HG03571 (cell line): ENCODE results near the gene PYGM.
A peak's percentile ranks its signal among the peaks of the same experiment; 100 is the strongest.

Experiments used
- ATAC-seq: cut with Tn5 transposase; IDR thresholded peaks from one replicate; pipeline ENCODE4 v1.9.1; 2021; ENCODE audit not compliant: unreplicated experiment

PYGM gene

DNA sequence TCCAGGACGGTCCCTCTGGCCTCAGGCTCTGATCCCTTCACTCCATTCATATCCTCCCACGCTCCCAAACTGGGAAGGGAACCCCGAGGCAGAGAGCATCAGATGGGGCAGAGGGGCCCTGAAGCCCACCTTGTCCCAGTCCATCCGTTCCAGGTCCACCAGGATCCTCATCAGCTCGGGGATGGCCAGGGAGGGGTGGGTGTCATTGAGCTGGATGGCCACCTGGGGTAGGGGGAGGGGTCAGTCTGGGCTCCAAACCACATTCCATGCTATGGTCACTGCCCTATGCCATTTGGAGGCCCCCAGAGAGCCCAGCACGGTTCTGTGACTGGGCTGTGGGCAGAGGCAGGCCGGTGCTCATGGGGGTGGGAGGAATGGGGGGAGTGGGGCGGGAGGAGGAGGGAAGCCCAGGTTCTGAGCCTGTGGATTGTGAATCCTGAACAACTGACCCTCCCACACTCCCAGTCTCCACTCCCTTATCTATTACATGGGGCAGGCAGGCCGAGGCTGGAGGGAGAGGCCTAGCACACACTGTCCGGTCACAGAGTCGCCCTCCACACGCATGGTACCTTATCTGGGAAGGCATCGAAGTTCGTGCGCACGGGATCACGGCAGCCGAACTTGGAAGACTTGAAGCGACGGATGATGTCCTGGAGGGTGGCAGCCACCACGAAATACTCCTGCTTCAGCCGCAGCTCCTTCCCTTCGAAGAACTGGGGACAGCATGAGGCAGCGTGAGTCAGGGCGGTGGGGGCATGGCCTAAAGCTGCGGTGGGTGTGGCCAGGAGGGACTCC is 5.5 kb downstream of the PYGM start:
- no peak for ATAC-seq

DNA sequence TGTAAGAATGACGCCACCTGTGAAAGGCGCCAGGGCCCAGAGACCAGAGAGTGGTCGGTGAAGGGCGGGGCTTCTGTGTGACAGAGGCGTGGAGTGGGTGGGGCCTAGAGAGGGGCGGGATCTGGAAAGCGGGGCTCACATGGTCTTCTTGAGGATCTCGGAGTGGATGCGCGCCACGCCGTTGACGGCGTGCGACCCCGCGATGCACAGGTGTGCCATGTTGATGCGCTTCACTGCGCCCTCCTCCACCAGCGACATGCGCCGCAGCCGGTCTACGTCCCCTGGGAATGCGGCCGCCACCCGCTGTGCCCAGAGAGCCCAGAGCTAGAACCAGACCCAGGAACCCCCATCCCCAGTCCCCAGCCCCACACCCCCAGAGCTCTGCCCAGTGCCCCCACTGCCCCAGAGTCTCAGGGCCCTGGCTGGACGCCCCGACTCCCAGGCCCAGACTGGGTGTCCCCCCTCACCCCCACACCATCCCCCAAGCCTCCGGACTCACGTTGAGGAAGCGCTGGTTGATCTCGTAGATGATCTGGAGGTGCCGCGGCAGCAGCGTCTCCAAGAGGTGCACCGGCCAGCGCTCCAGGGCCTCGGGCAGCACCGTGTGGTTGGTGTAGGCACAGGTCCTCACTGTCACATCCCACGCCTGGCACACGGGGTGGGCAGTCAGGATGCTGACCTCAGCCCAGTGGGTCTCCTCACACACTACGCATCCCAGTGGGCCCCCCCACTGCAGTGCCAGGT is 6.2 kb downstream of the PYGM start:
- ATAC-seq, result no peak

DNA sequence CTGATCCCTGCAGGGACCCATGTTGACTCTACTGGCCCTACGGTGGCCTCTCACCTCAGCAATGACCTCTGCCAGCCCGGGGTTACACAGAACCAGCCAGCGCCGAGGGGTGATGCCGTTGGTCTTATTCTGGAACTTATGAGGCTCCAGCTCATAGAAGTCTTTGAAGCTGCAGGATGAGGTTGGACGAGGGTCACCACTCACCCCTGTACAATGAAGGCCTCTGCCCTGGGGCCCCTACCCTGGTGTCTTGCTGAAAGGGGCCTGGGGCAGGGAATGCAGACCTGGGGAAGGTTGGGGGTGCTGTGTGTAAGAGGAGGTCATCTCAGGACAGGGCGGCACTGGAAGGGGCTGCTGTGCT is 6.8 kb downstream of the PYGM start:
- no peak for ATAC-seq

DNA sequence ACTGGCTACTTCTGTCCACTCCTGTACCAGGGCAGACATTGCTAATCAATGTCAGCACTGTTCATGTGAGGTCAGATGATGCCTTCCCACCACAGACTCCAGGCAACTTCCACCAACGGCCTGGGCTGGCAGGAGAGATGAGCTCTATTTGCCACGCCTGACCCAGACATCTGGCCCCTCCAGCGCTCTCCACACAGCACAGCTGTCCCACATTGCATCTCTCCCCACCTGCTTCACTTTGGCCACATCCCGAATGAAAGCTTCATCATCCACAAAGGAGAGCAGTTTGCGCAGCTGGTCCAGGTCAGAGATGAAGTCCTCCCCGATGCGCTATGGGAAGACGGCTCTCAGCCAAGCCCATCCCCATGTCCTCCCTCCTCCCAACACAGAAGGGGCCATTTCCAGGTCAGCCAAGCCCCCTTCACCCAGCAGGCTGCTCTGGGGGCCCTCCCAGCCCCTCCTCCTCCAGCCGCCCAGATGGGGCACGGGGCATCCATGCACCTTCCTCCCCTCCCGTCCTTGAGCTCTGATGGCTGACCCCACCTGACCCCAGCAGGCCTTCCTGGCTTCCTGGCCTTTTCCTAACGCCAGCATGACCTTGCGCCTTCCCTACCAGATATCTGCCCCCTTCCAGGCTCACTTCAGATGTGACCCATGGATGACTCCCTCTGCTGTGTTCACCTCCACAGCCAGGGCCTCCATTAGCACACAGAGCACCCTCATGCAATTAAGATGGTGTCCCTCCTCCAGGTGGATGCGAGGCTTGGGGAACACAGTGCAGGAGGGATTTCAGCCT is 7.4 kb downstream of the PYGM start:
- ATAC-seq, result no peak

DNA sequence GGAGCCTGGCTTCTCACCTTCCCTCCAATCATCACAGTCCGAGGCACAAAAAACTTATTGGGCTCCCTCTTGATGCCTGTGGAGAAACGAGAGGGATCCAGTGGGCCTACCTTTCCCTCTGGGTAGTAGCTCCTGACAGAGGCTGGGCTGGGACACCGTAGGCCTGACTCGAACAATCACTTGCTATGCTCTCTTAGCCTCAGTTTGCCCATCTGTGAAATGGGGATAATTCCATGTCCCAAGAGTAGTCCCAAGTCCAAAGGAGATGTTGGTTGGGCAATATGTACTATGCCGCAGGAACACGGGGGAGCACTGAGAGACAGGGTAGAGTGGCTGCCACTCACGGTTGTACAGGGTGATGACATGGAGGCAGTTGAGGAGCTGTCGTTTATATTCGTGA is 8.2 kb downstream of the PYGM start:
- no peak for ATAC-seq

DNA sequence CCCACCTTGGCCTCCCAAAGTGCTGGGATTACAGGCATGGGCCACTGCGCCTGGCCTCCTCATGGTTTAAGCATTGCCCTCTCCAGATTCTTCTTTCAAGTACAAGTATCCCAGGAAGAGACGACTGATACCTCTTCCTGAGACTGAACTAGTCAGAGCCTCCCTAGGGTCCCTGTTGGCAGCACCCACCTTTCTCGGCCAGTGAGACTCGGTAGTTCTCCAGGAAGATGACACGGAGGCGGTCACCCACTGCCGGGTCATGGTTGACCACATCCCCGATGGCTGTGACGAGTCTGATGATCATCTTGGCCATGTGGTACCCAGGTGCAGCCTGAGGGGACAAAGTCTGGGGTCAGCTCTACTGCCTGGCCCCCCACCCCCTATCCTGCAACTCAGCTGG is 8.6 kb downstream of the PYGM start:
- no peak for ATAC-seq

DNA sequence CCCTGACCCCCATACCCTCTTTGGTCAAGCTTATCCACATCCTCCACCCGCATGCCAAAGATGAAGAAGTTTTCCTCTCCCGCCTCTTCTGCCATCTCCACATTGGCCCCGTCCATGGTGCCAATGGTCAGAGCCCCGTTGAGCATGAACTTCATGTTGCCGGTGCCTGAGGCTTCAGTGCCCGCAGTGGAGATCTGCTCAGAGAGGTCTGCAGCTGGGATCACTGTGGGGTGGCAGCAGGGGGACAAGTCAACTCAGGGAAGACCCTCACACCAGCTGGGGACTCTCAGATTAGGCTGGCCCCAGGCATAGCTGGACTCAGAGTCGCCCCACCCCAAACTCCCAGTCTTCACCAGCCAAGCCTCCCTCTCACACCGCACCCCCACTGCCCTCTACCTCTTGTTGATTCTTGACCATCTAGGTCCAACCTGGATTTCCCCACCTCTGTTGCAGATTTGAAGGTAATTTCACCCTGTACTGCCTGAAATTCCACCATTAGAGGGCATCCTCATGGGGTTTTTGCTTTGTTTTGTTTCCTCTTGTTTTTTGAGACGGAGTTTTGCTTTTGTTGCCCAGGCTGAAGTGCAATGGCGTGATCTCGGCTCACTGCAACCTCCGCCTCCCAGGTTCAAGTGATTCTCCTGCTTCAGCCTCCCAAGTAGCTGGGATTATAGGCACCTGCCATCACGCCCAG is 9.3 kb downstream of the PYGM start:
- no peak for ATAC-seq

DNA sequence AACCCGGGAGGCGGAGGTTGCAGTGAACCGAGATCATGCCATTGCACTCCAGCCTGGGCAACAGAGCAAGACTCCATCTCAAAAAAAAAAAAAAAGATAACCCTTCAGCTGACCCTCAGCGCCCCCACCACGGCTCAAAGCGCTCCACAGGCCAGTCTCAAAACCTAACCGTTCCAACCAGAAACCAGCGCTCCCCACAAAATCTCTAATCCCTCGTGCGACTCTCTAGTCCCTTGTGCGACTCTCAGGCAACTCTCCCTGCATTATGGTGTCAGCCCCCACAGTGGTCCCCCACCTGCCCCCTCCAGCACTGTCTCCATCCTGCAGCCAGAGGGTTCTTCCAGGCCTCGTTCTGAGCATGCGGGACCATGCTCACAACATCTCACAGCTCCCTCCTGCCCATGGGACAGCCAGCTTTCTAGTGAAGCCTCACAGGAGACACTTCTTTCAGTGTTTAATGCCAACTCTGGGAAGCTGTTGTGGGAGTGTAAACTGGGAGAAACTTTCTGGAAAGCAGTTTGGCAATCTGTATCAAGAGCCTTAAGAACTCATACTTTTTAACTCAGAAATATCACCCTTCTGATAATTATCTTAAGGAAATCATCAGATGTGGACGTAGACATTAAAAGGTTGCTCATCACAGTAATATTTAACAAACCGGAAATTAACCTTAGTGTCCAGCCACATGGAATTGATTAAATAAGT is 11.7 kb downstream of the PYGM start:
- ATAC-seq, result no peak

DNA sequence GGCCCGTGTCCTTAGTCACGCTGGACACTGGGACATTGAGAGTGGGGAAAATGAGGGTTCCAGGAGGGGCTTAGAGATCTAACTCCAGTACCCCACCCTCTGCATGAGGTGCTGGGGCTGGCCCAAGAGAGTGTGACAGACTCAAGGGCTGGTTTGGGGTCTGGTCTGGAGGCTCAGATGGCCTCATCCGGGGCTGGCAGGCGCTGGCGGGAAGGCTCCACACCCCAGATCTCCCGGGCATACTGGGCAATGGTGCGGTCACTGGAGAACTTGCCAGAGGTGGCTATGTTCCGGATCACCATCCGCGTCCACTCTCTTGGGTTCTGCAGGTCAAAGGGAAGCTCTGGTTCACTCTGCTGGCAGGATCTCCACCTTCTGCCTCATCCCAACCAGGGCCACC is 13.3 kb downstream of the PYGM start:
- ATAC-seq, result no peak

DNA sequence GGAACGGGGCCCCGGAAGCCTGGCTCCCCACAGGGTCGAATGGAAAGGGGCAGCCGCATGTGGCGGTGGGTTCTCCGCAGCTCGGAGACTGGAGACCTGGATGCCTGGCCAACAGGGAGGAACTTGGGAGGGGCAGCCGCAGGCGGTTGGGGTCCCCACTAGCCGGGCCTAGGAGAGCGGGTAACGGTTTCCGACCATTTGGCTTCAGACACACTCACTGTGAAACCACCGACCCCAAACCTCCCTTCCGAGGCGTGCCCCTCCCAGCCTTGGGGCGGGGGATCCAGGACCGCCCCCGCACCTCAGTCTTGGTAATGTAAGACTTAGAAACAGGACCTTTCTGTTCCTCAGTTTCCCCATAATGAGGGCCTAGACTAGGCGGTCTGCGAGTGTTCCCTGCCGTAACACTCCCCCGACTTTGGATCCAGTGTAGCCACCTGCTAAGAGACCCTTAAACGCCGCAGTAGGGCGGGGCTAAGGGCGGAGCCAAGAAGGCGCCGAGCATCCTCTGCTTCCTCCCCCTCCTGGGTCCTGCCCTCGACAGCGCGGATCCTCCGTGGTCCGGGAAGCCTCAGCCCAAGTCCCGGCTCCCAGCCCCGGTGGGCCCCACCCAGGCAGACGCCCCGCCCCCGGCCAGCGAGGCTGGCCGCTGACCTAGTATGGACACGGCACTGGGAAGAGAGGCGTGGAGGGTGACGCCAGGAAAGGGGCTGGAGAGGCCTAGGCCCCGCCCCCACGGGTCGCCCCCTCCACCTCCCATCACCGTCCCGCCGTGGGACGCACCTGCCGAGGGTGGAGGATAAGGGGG is 14.0 kb downstream of the PYGM start:
- ATAC-seq, result peak; percentile 30

DNA sequence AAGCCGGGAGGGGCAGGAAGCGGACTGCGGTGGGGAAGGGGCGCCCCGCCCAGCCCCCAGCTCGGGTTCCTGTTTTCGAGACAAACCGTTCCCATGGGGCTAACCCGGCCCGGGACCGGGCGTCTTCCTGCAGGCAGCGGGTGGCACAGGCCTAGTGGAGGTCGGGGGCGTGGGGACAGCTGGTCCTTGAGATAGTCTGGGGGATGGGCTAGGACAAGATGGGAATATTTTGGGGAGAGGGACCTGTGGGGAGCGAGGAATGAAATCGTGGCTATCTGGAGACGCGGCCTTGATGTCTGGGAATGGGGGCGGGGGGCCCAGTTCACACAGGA is 14.6 kb downstream of the PYGM start:
- no peak for ATAC-seq

DNA sequence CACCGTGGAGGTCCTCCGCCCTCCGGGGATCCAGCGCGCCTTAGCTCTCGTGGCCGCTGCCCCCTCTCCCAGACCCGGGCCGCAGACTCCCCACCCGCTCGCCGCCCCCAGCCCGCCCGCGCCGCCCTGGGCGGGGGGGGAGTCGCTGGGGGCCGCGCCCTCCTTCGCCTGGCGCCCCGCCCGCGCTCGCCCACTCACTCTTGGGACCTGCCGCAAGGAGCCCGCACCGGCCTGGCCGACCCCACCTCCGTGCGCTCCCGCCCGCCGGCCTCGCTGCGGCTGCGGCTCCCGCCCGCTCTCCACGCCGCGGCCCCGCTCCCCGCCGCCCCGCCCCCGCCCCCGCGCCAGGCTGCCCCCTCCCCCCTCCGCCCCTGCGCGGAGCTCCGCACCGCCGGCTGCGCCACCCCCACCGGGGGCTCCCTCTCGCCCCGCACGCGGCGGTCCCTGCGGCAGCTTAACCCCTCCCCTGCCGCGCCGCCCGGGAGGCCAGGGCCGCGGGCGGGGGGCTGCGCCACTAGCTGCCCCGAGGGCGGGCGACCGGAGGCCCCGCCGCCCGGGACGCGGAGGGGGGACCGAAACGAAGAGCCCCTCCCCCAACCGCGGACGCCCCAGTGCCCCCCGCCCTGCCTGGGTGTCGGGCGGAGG is 15.1 kb downstream of the PYGM start:
- no peak for ATAC-seq

DNA sequence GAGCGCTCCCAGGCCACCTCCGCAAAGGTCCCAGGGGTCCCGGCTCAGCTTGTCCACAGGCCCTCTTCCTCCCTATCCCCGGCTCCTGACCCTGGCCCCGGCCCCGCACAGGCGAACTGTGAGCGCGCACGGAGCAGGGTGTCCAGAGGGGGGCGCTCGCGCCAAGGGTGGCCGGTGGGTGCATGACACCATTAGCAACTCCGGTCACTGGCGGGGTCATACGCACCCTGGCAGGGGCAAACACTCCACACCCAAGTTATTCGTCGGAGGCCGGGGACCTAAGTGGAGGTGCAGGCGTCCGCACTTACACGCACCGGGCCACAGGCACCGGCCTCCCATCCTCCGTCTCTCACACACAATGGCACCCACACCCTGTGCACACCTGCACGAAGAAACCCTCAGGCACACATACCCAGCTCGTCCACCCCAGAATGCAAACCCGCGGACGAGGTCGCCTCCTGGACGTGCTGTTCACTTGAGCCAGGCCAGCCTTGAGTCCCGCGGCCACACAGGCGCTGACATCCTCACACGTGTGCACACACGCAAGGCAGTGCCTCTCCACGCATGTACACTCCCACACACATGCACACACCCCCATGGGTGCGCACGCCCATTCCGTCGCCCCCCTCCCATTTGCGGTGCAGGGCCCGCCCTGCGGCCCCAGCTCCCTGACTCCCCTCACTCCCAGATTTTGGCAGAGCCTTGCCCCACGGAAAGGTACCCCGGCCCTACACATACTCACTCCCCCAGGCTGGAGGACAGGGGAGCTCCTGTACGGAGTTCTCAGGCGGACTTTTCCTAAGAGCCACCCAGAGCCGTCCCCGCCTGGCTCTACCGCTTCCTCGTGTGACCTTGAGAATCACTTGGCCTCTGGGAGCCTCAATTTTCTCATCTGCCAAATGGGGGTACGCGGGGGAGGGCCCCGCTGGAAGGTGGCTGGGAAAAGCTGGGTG is 15.9 kb downstream of the PYGM start, which contains the start of gene RASGRP2:
Gene RASGRP2, minus strand, starts transcription at position 552 of the 953 bp plus-strand sequence. CDS start 1,276 bp downstream, outside the sequence.
- ATAC-seq, result no peak

DNA sequence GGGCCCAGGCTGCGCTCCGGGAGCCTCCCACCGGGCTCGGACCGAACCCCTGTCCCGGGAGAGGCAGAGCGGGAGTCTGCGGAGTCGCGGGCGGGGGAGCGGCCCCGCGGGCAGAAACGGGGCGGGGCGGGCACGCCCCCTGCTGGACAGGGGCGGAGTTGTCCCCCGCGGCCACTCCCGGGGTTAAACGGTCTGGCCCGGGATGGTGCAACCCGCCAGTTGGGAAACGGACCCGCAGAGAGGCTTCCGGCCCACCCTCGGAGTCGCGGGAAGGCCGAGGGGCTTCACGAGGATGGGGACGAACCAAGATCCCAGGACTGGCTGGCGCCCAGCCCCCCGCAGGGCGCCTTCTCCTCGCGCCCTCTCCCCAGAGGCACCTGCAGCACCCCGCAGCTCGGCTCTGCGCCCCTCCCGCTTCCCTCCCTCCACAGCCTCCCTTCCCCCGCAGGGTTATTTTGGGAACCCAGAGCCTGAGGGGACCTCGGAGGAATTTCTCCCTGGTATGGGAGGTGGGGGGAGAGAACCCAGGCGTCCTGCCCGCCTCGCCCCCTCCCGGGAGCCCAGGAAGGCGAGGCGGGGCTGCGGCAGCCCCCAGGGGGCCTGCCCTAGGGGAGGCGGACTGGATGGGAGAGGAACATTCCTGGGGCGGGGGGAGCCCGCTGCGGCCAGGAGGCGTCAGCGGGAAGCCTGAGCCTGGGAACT is 16.7 kb downstream of the PYGM start:
- ATAC-seq, result no peak

DNA sequence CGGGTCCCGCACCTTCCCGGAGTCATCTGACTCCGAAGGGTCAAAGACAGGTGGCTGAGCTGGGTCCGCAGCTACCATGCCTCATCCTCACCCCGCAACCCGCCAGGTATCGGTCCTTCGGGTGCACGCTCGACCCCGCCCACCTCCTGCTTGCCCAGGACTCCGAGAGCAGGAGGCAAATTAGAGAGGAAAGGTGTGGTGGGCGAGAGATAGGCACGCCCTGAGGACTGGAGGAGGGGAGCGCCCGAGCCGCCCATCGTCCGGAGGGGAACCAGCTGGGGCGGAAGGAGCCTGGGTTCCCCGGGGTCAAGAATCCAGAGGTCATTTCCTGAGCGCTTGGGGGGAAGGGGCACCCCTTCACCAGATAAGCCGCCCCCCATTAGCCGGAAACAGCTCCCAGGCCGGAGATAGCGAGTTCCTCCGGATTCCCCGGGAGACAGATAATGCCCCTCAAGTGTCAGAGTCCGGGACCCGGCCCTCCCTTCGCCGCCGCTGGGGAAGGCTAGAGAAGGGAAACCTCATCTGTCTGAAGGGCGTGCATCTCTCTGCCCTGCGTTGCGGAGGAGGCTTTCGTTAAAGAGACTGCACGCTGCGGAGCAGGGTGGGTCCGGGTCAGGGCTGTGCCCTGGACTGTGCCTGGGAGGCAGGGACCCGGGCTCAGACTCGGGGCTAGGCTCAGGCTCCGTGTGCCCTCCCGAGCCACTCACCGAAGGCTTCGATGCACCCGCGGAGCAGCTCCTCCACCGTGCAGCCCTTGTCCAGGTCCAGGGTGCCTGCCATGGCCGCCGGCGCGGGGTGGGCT is 17.5 kb downstream of the PYGM start:
- ATAC-seq, result no peak

DNA sequence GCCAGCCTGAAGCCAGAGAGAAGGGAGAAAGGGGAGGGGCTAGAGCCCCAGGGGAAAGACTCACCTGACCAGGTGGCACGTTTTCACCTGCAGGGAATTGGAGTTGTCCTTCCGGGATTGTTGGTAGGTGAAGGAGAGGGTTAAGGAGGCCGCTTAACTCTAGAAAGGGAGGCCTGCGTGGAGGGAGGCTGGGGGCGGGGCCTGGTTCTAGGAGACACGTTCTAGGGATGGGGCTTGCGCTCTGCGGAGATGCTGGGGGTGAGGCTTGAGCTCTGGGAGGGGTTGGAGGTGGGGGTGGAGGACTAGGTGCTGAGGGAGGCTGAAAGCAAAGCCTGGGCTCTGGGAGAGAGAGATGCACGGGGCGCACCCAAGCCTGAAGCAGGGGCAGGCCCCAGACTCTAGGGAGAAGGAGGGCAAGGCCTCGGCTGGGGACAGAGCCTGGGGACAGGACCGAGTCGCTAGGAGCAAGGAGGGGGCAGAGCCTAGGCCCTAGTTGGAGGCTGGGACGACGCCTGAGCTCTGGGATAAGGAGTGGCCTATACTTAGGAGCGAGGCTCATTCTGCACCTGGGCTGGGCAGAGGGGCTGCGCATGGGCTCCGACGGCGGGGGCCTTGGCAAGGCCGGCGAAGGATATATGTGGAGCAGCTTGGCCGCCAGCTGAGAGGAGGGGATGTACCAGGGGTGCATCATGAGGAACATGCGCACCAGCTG is 18.2 kb downstream of the PYGM start:
- ATAC-seq, result no peak
